IPS-18a (cell line): ENCODE data around the gene RB1.

ENCODE experiments used
- H3K27ac ChIP-seq: one replicate; pipeline ENCODE4 v1.5.1; 2013; ENCODE audit warnings: low read length
- H3K27me3 ChIP-seq: one replicate; pipeline ENCODE4 v1.6.1; 2013; ENCODE audit warnings: mild to moderate bottlenecking, low read length; ENCODE audit not compliant: control insufficient read depth, insufficient read depth
- H3K36me3 ChIP-seq: one replicate; pipeline ENCODE4 v1.6.1; 2013; ENCODE audit warnings: low read depth, low read length; ENCODE audit not compliant: control insufficient read depth
- H3K4me1 ChIP-seq: one replicate; pipeline ENCODE4 v1.6.1; 2013; ENCODE audit warnings: low read depth, low read length; ENCODE audit not compliant: control insufficient read depth
- H3K4me3 ChIP-seq: one replicate; pipeline ENCODE4 v1.5.1; 2013; ENCODE audit warnings: low read length
- H3K9ac ChIP-seq: one replicate; pipeline ENCODE4 v1.6.1; 2013; ENCODE audit warnings: mild to moderate bottlenecking, low read length, moderate library complexity
- H3K9me3 ChIP-seq: one replicate; pipeline ENCODE4 v1.6.1; 2013; ENCODE audit warnings: low read depth, low read length; ENCODE audit not compliant: control insufficient read depth

Gene RB1

GRCh38 chr13:48299591-48299990 is 4.0 kb upstream of the RB1 start:
- no peaks in the 10 kb centered on the region for H3K27me3 ChIP-seq

GRCh38 chr13:48302871-48303358 is 636 bp upstream of the RB1 start:
- H3K9ac ChIP-seq: peak overlapping the region; percentile 95
- H3K4me1 ChIP-seq: no peaks in the 10 kb centered on the region
- peak overlapping the region; percentile 98 for H3K4me3 ChIP-seq
- no peaks in the 10 kb centered on the region for H3K27me3 ChIP-seq
- no peaks in the 10 kb centered on the region for H3K36me3 ChIP-seq
- no peaks in the 10 kb centered on the region for H3K9me3 ChIP-seq
- peak overlapping the region; percentile 78 for H3K27ac ChIP-seq

More at GRCh38 chr13:48299591-48299990, 4.0 kb upstream of the RB1 start:
- Histone ChIP-seq H3K36me3 (no peaks in the 10 kb centered on the region), H3K27ac (no peak overlapping the region), H3K4me1 (no peaks in the 10 kb centered on the region), H3K9me3 (no peaks in the 10 kb centered on the region), H3K4me3 (no peak overlapping the region), H3K9ac (no peak overlapping the region)

- no peaks in the 10 kb centered on the region for H3K4me1 ChIP-seq
- H3K9me3 ChIP-seq: no peaks in the 10 kb centered on the region
- no peaks in the 10 kb centered on the region for H3K27me3 ChIP-seq
- H3K27ac ChIP-seq: no peak overlapping the region
- peak overlapping the region; percentile 95 for H3K9ac ChIP-seq
- no peaks in the 10 kb centered on the region for H3K36me3 ChIP-seq
- peak overlapping the region; percentile 98 for H3K4me3 ChIP-seq
These were observed 759 bp downstream of the RB1 start for GRCh38 chr13:48304143-48304876.

GRCh38 chr13:48311223-48311622 is 7.7 kb downstream of the RB1 start:
- H3K4me1 ChIP-seq: no peaks in the 10 kb centered on the region
- H3K27ac ChIP-seq: no peak overlapping the region
- no peak overlapping the region for H3K9ac ChIP-seq
- H3K36me3 ChIP-seq: no peaks in the 10 kb centered on the region
- H3K9me3 ChIP-seq: no peaks in the 10 kb centered on the region
- no peak overlapping the region for H3K4me3 ChIP-seq
- H3K27me3 ChIP-seq: no peaks in the 10 kb centered on the region

GRCh38 chr13:48315969-48316650 is 12.6 kb downstream of the RB1 start:
- Histone ChIP-seq H3K27ac (no peak overlapping the region), H3K4me3 (no peak overlapping the region), H3K9ac (no peak overlapping the region), H3K4me1 (no peaks in the 10 kb centered on the region), H3K36me3 (no peaks in the 10 kb centered on the region), H3K27me3 (no peaks in the 10 kb centered on the region), H3K9me3 (no peaks in the 10 kb centered on the region)

GRCh38 chr13:48316826-48317510 is 13.4 kb downstream of the RB1 start:
- Histone ChIP-seq H3K27ac (no peak overlapping the region), H3K9me3 (no peaks in the 10 kb centered on the region), H3K9ac (no peak overlapping the region), H3K4me3 (no peak overlapping the region), H3K27me3 (no peaks in the 10 kb centered on the region), H3K4me1 (no peaks in the 10 kb centered on the region), H3K36me3 (no peaks in the 10 kb centered on the region)

- H3K4me3 ChIP-seq: no peak overlapping the region
- H3K27ac ChIP-seq: no peak overlapping the region
- no peak overlapping the region for H3K9ac ChIP-seq
- no peaks in the 10 kb centered on the region for H3K9me3 ChIP-seq
- H3K36me3 ChIP-seq: no peaks in the 10 kb centered on the region
- no peaks in the 10 kb centered on the region for H3K4me1 ChIP-seq
- no peaks in the 10 kb centered on the region for H3K27me3 ChIP-seq
These were observed 14.2 kb downstream of the RB1 start for GRCh38 chr13:48317511-48318376.

- Histone ChIP-seq H3K9ac (no peak overlapping the region), H3K36me3 (no peaks in the 10 kb centered on the region), H3K4me3 (no peak overlapping the region), H3K4me1 (no peaks in the 10 kb centered on the region), H3K27ac (no peak overlapping the region), H3K9me3 (no peaks in the 10 kb centered on the region), H3K27me3 (no peaks in the 10 kb centered on the region)
These were observed 14.8 kb downstream of the RB1 start for GRCh38 chr13:48318377-48318811.

GRCh38 chr13:48318821-48319511 is 15.4 kb downstream of the RB1 start:
- Histone ChIP-seq H3K27ac (no peak overlapping the region), H3K27me3 (no peaks in the 10 kb centered on the region), H3K9ac (no peak overlapping the region), H3K4me3 (no peak overlapping the region), H3K36me3 (no peaks in the 10 kb centered on the region), H3K4me1 (no peaks in the 10 kb centered on the region), H3K9me3 (no peaks in the 10 kb centered on the region)

- H3K9ac ChIP-seq: no peak overlapping the region
- H3K27ac ChIP-seq: no peak overlapping the region
- no peaks in the 10 kb centered on the region for H3K9me3 ChIP-seq
- no peaks in the 10 kb centered on the region for H3K27me3 ChIP-seq
- no peaks in the 10 kb centered on the region for H3K4me1 ChIP-seq
- no peak overlapping the region for H3K4me3 ChIP-seq
- H3K36me3 ChIP-seq: no peaks in the 10 kb centered on the region
These were observed 16.2 kb downstream of the RB1 start for GRCh38 chr13:48319531-48320398.
